ENCODE results near the gene ETF1. TPM values are rescaled to one million over a fixed set of nuclear protein-coding genes. Genes with fewer than 3 reads are reported as not detected.

The ETF1 gene
- total and polyA plus RNA-seq, 9 of the 15 experiments (the other 6 are each of a cell fraction or from before 2014, with no cell fraction given) = 53.7 to 209 (median 164) TPM

DNA sequence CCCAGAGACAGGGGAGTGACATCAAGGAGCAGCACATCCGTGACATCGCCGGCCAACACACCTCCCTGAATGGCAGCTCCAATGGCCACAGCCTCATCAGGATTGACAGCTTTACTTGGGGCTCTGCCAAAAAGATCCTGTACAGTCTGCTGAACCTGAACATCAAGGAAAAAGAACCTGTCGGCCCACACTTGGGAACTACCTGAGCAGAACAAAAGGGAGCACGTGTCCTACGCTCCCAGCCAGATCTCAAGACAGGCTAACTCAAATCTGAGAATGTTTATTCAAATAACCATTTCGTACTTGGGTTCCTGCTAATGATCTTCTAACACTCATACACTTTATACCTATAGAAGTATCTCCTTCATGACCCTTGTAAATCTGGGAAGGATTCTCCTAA, 16.9 kb upstream of the ETF1 start (continued):
- TF ChIP-seq, protein P1, sequence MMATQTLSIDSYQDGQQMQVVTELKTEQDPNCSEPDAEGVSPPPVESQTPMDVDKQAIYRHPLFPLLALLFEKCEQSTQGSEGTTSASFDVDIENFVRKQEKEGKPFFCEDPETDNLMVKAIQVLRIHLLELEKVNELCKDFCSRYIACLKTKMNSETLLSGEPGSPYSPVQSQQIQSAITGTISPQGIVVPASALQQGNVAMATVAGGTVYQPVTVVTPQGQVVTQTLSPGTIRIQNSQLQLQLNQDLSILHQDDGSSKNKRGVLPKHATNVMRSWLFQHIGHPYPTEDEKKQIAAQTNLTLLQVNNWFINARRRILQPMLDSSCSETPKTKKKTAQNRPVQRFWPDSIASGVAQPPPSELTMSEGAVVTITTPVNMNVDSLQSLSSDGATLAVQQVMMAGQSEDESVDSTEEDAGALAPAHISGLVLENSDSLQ (IDR thresholded peaks at IDR 0.05) = peak; percentile 76
- TF ChIP-seq POLR2G (IDR thresholded peaks at IDR 0.05; ENCODE audit: low read depth, low read length) (peak; percentile 41; the same call in 1 of the 2 replicates), MED1 (CRISPR knock-in tag; IDR thresholded peaks at IDR 0.05; ENCODE audit: borderline replicate concordance) (no peak)

DNA sequence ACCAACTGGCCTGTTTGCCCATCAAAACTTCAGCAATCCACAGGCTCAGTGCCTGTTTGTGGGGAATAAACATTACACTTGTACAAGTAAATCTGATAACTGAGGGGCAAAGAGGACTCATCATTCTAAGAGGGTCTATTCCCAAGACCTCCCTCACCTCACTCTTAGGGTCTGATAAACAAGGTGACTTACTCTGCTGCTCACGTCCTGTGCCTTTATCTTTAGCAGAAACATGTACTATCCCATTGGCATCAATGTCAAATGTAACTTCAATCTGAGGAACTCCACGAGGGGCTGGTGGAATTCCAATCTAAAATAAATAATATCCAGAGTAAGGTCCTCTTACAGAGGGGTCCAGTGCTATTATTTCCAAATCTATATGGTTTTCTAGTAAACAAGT, 14.6 kb upstream of the ETF1 start:
- DNase-seq (ENCODE audit: extremely low read depth in 1 of 4, low spot score in 3 of 4) (no peak), FAIRE-seq (no peak), ATAC-seq (no peak)
- intact Hi-C loops (cut with micrococcal nuclease) = no loop called here
- BruUV-seq (replicated peaks) = no TSS peak
- in situ Hi-C loops (cut with MboI) = no loop called here
- POLR2A ChIA-PET = interaction anchor here (2.1 to 7.8 kb wide), 3 partner anchors 10 to 12 kb away, joined by 24 to 73 read pairs (median 32); partner anchors contain the start of gene ETF1
- Histone ChIP-seq H2AFZ (ENCODE audit: low read depth, low read length) (no peak overlapping the region), H4K20me1 (replicated peaks; ENCODE audit: control insufficient read depth, insufficient read depth, low read length) (peaks cover 19% of the 10 kb centered on the region), H3K27me3 (ENCODE audit: control insufficient read depth in 2 of 2, insufficient read depth in 2 of 2, low read length in 2 of 2) (no peaks in the 10 kb centered on the region), H3K36me3 (ENCODE audit: control insufficient read depth, insufficient read depth, low read length) (peaks cover 89% of the 10 kb centered on the region), H3K4me1 (replicated peaks in 1 of 2; ENCODE audit: control insufficient read depth in 2 of 2, insufficient read depth in 2 of 2, low read length in 2 of 2) (no peaks in the 10 kb centered on the region), H3K4me2 (ENCODE audit: insufficient read depth, low read length) (no peak overlapping the region), H3K79me2 (ENCODE audit: control insufficient read depth, insufficient read depth, low read length) (peaks cover 26% of the 10 kb centered on the region; the same call in 2 of the 3 replicates), H3K9me3 (replicated peaks; ENCODE audit: control insufficient read depth, insufficient read depth, low read depth, low read length) (no peaks in the 10 kb centered on the region), H3K9ac (ENCODE audit: insufficient read depth in 1 of 2, low read depth in 2 of 2, low read length in 2 of 2) (no peak overlapping the region), H3K9me1 (ENCODE audit: control insufficient read depth, insufficient read depth, low read length) (no peaks in the 10 kb centered on the region), H3K27ac (ENCODE audit: extremely low read depth, low read depth, low read length) (no peak overlapping the region), H3K4me3 (no peak overlapping the region)
- CTCF ChIA-PET (ENCODE audit: low intra/inter-chr PET ratio) = no interaction called here
- 61% methylated on average over 2 of the region's 2 CpGs for WGBS (ENCODE audit: insufficient coverage, low coverage, missing lambda C conversion rate)
- TF ChIP-seq, protein P2, sequence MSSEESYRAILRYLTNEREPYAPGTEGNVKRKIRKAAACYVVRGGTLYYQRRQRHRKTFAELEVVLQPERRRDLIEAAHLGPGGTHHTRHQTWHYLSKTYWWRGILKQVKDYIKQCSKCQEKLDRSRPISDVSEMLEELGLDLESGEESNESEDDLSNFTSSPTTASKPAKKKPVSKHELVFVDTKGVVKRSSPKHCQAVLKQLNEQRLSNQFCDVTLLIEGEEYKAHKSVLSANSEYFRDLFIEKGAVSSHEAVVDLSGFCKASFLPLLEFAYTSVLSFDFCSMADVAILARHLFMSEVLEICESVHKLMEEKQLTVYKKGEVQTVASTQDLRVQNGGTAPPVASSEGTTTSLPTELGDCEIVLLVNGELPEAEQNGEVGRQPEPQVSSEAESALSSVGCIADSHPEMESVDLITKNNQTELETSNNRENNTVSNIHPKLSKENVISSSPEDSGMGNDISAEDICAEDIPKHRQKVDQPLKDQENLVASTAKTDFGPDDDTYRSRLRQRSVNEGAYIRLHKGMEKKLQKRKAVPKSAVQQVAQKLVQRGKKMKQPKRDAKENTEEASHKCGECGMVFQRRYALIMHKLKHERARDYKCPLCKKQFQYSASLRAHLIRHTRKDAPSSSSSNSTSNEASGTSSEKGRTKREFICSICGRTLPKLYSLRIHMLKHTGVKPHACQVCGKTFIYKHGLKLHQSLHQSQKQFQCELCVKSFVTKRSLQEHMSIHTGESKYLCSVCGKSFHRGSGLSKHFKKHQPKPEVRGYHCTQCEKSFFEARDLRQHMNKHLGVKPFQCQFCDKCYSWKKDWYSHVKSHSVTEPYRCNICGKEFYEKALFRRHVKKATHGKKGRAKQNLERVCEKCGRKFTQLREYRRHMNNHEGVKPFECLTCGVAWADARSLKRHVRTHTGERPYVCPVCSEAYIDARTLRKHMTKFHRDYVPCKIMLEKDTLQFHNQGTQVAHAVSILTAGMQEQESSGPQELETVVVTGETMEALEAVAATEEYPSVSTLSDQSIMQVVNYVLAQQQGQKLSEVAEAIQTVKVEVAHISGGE (CRISPR knock-in tag; IDR thresholded peaks at IDR 0.05) = no peak
- no peak for TF ChIP-seq TAF9B (IDR thresholded peaks at IDR 0.05; ENCODE audit: partially characterized antibody)
- TF ChIP-seq TGIF2 (CRISPR knock-in tag; IDR thresholded peaks at IDR 0.05) = no peak
- TF ChIP-seq ZNF764 (CRISPR knock-in tag; IDR thresholded peaks at IDR 0.05; ENCODE audit: low read depth) = no peak
- no peak for TF ChIP-seq EP300 (IDR thresholded peaks at IDR 0.05; ENCODE audit: low read length)
- TF ChIP-seq CHD4 (IDR thresholded peaks at IDR 0.05; ENCODE audit: insufficient read depth, insufficient replicate concordance, low read depth, low read length, poor library complexity, severe bottlenecking) = no peak
- no peak for TF ChIP-seq NR2C2 (CRISPR knock-in tag; IDR thresholded peaks at IDR 0.05)
- TF ChIP-seq NR2C2 (tag; IDR thresholded peaks at IDR 0.05) = no peak
- TF ChIP-seq ZNF384 (IDR thresholded peaks at IDR 0.05; ENCODE audit: low read depth, low read length) = no peak
- TF ChIP-seq, protein P3, sequence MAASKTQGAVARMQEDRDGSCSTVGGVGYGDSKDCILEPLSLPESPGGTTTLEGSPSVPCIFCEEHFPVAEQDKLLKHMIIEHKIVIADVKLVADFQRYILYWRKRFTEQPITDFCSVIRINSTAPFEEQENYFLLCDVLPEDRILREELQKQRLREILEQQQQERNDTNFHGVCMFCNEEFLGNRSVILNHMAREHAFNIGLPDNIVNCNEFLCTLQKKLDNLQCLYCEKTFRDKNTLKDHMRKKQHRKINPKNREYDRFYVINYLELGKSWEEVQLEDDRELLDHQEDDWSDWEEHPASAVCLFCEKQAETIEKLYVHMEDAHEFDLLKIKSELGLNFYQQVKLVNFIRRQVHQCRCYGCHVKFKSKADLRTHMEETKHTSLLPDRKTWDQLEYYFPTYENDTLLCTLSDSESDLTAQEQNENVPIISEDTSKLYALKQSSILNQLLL (CRISPR knock-in tag; IDR thresholded peaks at IDR 0.05; ENCODE audit: borderline replicate concordance) = no peak
